GM10248 (cell line): Measurements from ENCODE around the gene MCTP2.
A peak's percentile ranks its signal among the peaks of the same experiment; 100 is the strongest.

Source experiments
- CTCF ChIA-PET: fragments of 300-600 bp; sonication (Branson Sonifier 250); formaldehyde crosslinking; extraction: SDS; loops from one replicate; lab custom pipeline; 2021; ENCODE audit warnings: antibody characterized with exemption; lab: Yijun Ruan, JAX
- POLR2A ChIA-PET: fragments of 350-650 bp; sonication (Branson Sonifier 250); formaldehyde crosslinking; extraction: SDS; loops from one replicate; lab custom pipeline; 2020; ENCODE audit warnings: antibody characterized with exemption; lab: Yijun Ruan, JAX
- DNase-seq: peaks from one replicate; pipeline ENCODE4 v3.0.0; 2012; ENCODE audit errors: extremely low spot score
- TF ChIP-seq, protein P1 (sequence below): IDR thresholded peaks from 2 replicates; pipeline ENCODE4 v1.5.1; 2012; ENCODE audit warnings: mild to moderate bottlenecking, low read depth; ENCODE audit errors: extremely low read depth, missing control alignments, control extremely low read depth

The MCTP2 gene

DNA sequence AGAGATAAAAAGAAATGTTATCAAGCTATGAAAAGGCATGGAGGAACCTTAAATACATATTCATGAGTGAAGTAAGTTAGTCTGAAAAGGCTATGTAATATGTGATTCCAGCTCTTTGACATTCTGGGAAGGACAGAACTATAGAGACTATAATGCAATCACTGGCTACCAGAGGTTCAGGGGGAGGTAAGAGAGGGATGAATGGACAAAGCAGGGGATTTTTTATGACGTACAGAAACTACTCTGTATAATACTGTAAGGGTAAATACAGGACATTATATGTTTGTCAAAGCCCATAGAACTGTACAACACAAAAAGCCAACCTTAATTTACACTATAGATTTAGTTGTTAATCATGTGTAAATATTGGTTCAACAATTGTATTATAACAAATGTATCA, 46.1 kb downstream of the MCTP2 start:
- TF ChIP-seq, protein P1, sequence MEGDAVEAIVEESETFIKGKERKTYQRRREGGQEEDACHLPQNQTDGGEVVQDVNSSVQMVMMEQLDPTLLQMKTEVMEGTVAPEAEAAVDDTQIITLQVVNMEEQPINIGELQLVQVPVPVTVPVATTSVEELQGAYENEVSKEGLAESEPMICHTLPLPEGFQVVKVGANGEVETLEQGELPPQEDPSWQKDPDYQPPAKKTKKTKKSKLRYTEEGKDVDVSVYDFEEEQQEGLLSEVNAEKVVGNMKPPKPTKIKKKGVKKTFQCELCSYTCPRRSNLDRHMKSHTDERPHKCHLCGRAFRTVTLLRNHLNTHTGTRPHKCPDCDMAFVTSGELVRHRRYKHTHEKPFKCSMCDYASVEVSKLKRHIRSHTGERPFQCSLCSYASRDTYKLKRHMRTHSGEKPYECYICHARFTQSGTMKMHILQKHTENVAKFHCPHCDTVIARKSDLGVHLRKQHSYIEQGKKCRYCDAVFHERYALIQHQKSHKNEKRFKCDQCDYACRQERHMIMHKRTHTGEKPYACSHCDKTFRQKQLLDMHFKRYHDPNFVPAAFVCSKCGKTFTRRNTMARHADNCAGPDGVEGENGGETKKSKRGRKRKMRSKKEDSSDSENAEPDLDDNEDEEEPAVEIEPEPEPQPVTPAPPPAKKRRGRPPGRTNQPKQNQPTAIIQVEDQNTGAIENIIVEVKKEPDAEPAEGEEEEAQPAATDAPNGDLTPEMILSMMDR: no peak
- CTCF ChIA-PET: interaction anchor here (1.0 to 1.6 kb wide), 3 partner anchors 13 to 47 kb away, joined by 3 to 6 read pairs (median 3); no protein-coding TSS in a partner anchor
- no peak for DNase-seq
- POLR2A ChIA-PET: no interaction called here

DNA sequence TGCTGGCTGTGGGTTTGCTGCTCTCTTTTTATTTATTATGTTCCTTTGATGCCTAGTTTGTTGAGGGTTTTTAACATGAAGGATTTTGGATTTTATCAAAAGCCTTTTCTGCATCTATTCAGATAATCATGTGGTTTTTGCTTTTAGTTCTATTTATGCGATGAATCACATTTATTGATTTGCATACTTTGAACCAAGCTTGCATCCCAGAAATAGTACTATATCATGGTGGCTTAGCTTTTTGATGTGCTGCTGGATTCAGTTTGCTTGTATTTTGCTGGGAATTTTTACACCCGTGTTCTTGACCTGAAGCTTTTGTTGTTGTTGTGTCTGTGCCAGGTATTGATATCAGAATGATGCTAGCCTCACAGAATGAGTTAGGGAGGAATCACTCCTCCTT, 48.4 kb downstream of the MCTP2 start:
- TF ChIP-seq, protein P1: no peak
- POLR2A ChIA-PET: no interaction called here
- CTCF ChIA-PET: no interaction called here
- DNase-seq: no peak

DNA sequence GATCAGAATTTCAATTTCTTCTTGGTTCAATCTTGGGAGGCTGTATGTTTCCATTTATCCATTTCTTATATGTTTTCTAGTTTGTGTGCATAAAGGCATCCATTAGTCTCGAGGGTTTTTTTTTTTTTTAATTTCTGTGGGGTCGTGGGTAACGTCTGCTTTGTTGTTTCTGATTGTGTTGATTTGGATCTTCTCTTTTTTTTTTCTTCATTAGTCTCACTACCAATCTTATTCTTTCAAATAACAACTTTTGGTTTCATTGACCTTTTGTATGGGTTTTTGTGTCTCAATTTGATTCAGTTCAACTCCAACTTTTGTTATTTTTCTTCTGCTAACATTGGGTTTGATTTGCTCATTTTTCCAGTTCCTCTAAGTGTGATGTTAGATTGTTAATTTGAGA, 48.9 kb downstream of the MCTP2 start:
- no peak for DNase-seq
- TF ChIP-seq, protein P1: no peak
- POLR2A ChIA-PET: no interaction called here
- CTCF ChIA-PET: no interaction called here

DNA sequence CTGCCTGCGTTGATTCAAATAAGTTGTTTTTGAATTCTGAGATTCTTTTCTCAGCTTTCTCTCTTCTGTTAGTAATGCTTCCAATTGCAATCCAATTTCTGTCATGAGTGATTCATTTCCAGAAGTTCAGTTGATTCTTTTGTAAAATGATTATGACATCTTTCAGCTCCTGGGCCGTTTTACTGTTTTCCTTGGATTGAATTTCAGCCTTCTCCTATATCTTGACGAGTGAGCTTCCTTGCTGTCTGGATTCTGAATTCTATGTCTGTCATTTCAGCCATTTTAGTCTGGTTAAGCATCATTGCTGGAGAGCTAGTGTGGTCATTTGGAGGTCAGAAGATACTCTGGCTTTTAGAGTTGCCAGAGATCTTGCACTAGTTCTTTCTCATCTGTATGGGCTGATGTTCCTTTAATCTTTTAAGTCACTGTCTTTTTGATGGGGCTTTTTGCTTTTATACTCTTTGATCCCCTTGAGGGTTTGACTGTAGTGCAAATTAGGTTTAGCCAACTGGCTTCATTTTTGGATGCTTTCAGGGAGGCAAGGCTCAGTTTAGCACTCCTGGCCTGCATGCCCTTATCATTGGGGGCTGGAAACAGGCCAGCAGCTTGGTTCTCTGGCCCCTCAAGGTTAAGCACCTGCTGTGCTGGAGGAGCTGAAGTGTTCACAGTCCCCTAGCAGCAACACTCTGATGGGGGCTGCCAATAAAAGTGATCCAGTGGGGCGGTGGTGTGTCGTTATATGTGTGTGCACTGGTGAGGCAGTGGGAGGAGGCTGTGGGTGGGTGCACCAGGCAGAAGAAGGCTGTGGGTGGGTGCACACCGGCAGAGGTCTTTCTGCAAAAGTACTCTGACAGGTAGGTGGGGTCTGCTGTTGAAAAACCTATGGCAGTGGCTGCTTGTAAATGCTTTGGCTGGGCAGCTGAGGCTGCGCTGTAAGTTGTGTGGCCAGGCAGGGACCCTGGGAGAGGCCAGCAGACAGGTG, 51.2 kb downstream of the MCTP2 start:
- TF ChIP-seq, protein P1: no peak
- DNase-seq: no peak
- POLR2A ChIA-PET: no interaction called here
- CTCF ChIA-PET: interaction anchor here (1.2 to 7.5 kb wide), 4 partner anchors 8 to 41 kb away, joined by 3 to 36 read pairs (median 4); no protein-coding TSS in a partner anchor

DNA sequence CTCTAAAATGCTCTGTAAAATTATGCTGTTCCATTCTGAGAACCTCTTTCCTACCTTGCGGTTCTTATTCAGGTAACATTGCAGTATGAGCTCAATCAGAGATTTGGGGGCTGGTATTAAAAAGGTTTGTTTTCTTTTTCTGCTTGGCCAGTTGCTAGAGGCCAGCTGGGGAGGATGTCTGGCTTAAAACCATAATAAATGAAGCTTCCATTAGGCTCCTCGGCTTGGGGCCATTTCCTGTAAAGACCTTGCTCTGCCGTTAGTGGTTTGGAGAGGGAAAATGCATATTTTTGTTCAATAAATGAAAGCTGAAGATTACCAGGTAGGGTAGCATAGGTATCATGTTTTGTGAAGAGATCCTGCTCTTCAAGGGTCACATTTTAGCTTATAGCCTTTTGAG, 55.2 kb downstream of the MCTP2 start:
- TF ChIP-seq, protein P1: no peak
- ChIA-PET CTCF (interaction anchor here (1.3 to 7.5 kb wide), 6 partner anchors 15 to 56 kb away, joined by 3 to 36 read pairs (median 9); partner anchors contain the start of gene MCTP2), POLR2A (no interaction called here)
- no peak for DNase-seq

DNA sequence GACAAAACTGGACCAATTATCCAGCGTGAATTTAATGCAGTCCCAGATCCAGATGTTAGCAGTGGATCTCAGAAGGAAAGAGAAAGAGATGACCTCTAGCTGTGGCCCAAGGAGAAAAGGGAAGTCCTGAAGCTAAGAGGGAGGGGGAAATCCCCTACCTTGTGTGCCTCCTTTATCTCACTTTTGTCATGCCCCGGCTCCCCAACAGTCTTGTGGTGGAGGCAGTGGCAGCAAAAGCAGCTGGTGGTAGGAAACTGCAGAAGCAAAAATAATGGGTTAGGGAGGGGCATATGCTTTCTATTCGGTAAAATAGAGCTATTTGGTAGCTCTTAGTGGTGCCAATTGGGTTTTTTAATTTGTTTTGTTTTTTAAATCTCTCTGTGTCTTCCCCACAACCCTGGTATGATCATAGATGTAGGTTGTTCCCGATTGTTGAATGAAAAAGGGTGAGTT, 56.5 kb downstream of the MCTP2 start:
- peak; percentile 56 for DNase-seq
- ChIA-PET POLR2A (no interaction called here), CTCF (interaction anchor here (0.9 to 7.5 kb wide), 9 partner anchors 9 to 58 kb away, joined by 3 to 36 read pairs (median 6); partner anchors contain the start of gene MCTP2)
- TF ChIP-seq, protein P1: no peak
